ENCODE measurements around the gene KLHDC2. TPM values are rescaled to one million over a fixed set of nuclear protein-coding genes. Genes with fewer than 3 reads are reported as not detected.
"Not testable (repeated sequence)": the region's sequence is repeated elsewhere in the genome, so short reads cannot be mapped to it uniquely, and the experiment has no call there.

The KLHDC2 gene
- 10 to 100 TPM; 43.1 to 48.7 TPM for total RNA-seq

GRCh38 chr14:49767571-49768300 is at the start of gene KLHDC2:
Gene KLHDC2 (plus strand): TSS chr14:49768153. CDS start chr14:49768469, 316 bp downstream.
- H3K4me3 Mint-ChIP-seq: peak within 1 kb of the TSS; percentile 84 to 98
- peaks cover 0 to 3% of the 10 kb centered on the region in 2 donors for H3K36me3 Mint-ChIP-seq (ENCODE audit: insufficient read depth in 2 of 2)
- peak; percentile 93 to 95 for DNase-seq
- no peaks in the 10 kb centered on the region for H3K9me3 Mint-ChIP-seq
- peak within 1 kb of the TSS; percentile 98 for H3K27ac Mint-ChIP-seq
- H3K4me1 Mint-ChIP-seq (ENCODE audit: low read depth): peaks cover 27% of the 10 kb centered on the region
- H3K27me3 Mint-ChIP-seq (ENCODE audit: low read depth): no peaks in the 10 kb centered on the region
- peak; percentile 85 to 87 for ATAC-seq (replicated peaks in 1 of 2)

GRCh38 chr14:49720744-49721143 is 47.2 kb upstream of the KLHDC2 start:
- Mint-ChIP-seq H3K36me3 (ENCODE audit: insufficient read depth in 2 of 2) (peaks cover 4 to 8% of the 10 kb centered on the region in 2 donors), H3K27me3 (ENCODE audit: low read depth) (no peaks in the 10 kb centered on the region), H3K4me1 (ENCODE audit: low read depth) (no peaks in the 10 kb centered on the region), H3K4me3 (no peak overlapping the region), H3K9me3 (peaks cover 2% of the 10 kb centered on the region in 2 donors), H3K27ac (no peak overlapping the region)
- ATAC-seq (replicated peaks in 1 of 2) (no peak), DNase-seq (no peak)

GRCh38 chr14:49721733-49722435 is 46.1 kb upstream of the KLHDC2 start:
- H3K4me3 Mint-ChIP-seq; DNase-seq; H3K36me3 Mint-ChIP-seq (ENCODE audit: insufficient read depth in 2 of 2); H3K27me3 Mint-ChIP-seq (ENCODE audit: low read depth); ATAC-seq (replicated peaks in 1 of 2); H3K4me1 Mint-ChIP-seq (ENCODE audit: low read depth); H3K9me3 Mint-ChIP-seq; H3K27ac Mint-ChIP-seq: not testable (repeated sequence)

- H3K27ac Mint-ChIP-seq: no peak overlapping the region
- ATAC-seq (replicated peaks in 1 of 2) (no peak), DNase-seq (no peak)
- no peaks in the 10 kb centered on the region for H3K4me1 Mint-ChIP-seq (ENCODE audit: low read depth)
- H3K36me3 Mint-ChIP-seq (ENCODE audit: insufficient read depth in 2 of 2): peaks cover 3% of the 10 kb centered on the region in 2 donors
- H3K9me3 Mint-ChIP-seq: peaks cover 0 to 2% of the 10 kb centered on the region in 2 donors
- H3K27me3 Mint-ChIP-seq (ENCODE audit: low read depth): no peaks in the 10 kb centered on the region
- no peak overlapping the region for H3K4me3 Mint-ChIP-seq
Measured at GRCh38 chr14:49727171-49727570, 40.8 kb upstream of the KLHDC2 start.

GRCh38 chr14:49732896-49733295 is 35.1 kb upstream of the KLHDC2 start:
- no peaks in the 10 kb centered on the region for H3K4me1 Mint-ChIP-seq (ENCODE audit: low read depth)

GRCh38 chr14:49733836-49734235 is 34.1 kb upstream of the KLHDC2 start:
- Mint-ChIP-seq H3K36me3 (ENCODE audit: insufficient read depth in 2 of 2) (no peaks in the 10 kb centered on the region), H3K4me3 (no peak overlapping the region), H3K9me3 (no peaks in the 10 kb centered on the region), H3K27me3 (ENCODE audit: low read depth) (no peaks in the 10 kb centered on the region), H3K4me1 (ENCODE audit: low read depth) (no peaks in the 10 kb centered on the region), H3K27ac (no peak overlapping the region)
- DNase-seq: no peak
- ATAC-seq (replicated peaks in 1 of 2): no peak

More at GRCh38 chr14:49732896-49733295, 35.1 kb upstream of the KLHDC2 start:
- Mint-ChIP-seq H3K36me3 (ENCODE audit: insufficient read depth in 2 of 2) (no peaks in the 10 kb centered on the region), H3K27me3 (ENCODE audit: low read depth) (no peaks in the 10 kb centered on the region), H3K9me3 (no peaks in the 10 kb centered on the region), H3K27ac (no peak overlapping the region), H3K4me3 (no peak overlapping the region)
- no peak for DNase-seq
- no peak for ATAC-seq (replicated peaks in 1 of 2)

- DNase-seq; H3K36me3 Mint-ChIP-seq (ENCODE audit: insufficient read depth in 2 of 2); H3K27me3 Mint-ChIP-seq (ENCODE audit: low read depth); H3K27ac Mint-ChIP-seq; H3K9me3 Mint-ChIP-seq; H3K4me1 Mint-ChIP-seq (ENCODE audit: low read depth); H3K4me3 Mint-ChIP-seq; ATAC-seq (replicated peaks in 1 of 2): not testable (repeated sequence)
Measured at GRCh38 chr14:49735669-49736068, 32.3 kb upstream of the KLHDC2 start.

- no peak overlapping the region for H3K27ac Mint-ChIP-seq
- no peaks in the 10 kb centered on the region for H3K4me1 Mint-ChIP-seq (ENCODE audit: low read depth)
- no peak for DNase-seq
- H3K36me3 Mint-ChIP-seq (ENCODE audit: insufficient read depth in 2 of 2): no peaks in the 10 kb centered on the region
- no peak for ATAC-seq (replicated peaks in 1 of 2)
- H3K27me3 Mint-ChIP-seq (ENCODE audit: low read depth): no peaks in the 10 kb centered on the region
- no peak overlapping the region for H3K4me3 Mint-ChIP-seq
- H3K9me3 Mint-ChIP-seq: no peaks in the 10 kb centered on the region
Measured at GRCh38 chr14:49745191-49745590, 22.8 kb upstream of the KLHDC2 start.

- not testable (repeated sequence) for ATAC-seq (replicated peaks in 1 of 2); H3K27me3 Mint-ChIP-seq (ENCODE audit: low read depth); H3K4me1 Mint-ChIP-seq (ENCODE audit: low read depth); H3K27ac Mint-ChIP-seq; H3K36me3 Mint-ChIP-seq (ENCODE audit: insufficient read depth in 2 of 2); H3K9me3 Mint-ChIP-seq; H3K4me3 Mint-ChIP-seq; DNase-seq
Measured at GRCh38 chr14:49746476-49746875, 21.5 kb upstream of the KLHDC2 start.

GRCh38 chr14:49754570-49755097 is 13.3 kb upstream of the KLHDC2 start:
- Mint-ChIP-seq H3K27me3 (ENCODE audit: low read depth) (no peaks in the 10 kb centered on the region), H3K27ac (no peak overlapping the region), H3K9me3 (no peaks in the 10 kb centered on the region), H3K4me3 (no peak overlapping the region), H3K4me1 (ENCODE audit: low read depth) (no peaks in the 10 kb centered on the region), H3K36me3 (ENCODE audit: insufficient read depth in 2 of 2) (no peaks in the 10 kb centered on the region)
- ATAC-seq (replicated peaks in 1 of 2): no peak
- no peak for DNase-seq

- H3K4me1 Mint-ChIP-seq (ENCODE audit: low read depth): no peaks in the 10 kb centered on the region
- H3K27ac Mint-ChIP-seq: no peak overlapping the region
Measured at GRCh38 chr14:49755378-49755777, 12.6 kb upstream of the KLHDC2 start.

GRCh38 chr14:49761839-49762551 is 6.0 kb upstream of the KLHDC2 start:
- no peaks in the 10 kb centered on the region for H3K36me3 Mint-ChIP-seq (ENCODE audit: insufficient read depth in 2 of 2)
- H3K9me3 Mint-ChIP-seq: no peaks in the 10 kb centered on the region
- no peak for DNase-seq
- no peaks in the 10 kb centered on the region for H3K27me3 Mint-ChIP-seq (ENCODE audit: low read depth)
- no peak for ATAC-seq (replicated peaks in 1 of 2)
- peaks cover 4% of the 10 kb centered on the region for H3K4me1 Mint-ChIP-seq (ENCODE audit: low read depth)
- no peak overlapping the region for H3K4me3 Mint-ChIP-seq
- H3K27ac Mint-ChIP-seq: no peak overlapping the region

More at GRCh38 chr14:49755378-49755777, 12.6 kb upstream of the KLHDC2 start:
- DNase-seq: no peak
- Mint-ChIP-seq H3K4me3 (no peak overlapping the region), H3K9me3 (no peaks in the 10 kb centered on the region), H3K27me3 (ENCODE audit: low read depth) (no peaks in the 10 kb centered on the region), H3K36me3 (ENCODE audit: insufficient read depth in 2 of 2) (no peaks in the 10 kb centered on the region)
- no peak for ATAC-seq (replicated peaks in 1 of 2)

- Mint-ChIP-seq H3K27ac (peak overlapping the region; percentile 98), H3K4me3 (peak overlapping the region; percentile 84 to 98), H3K9me3 (no peaks in the 10 kb centered on the region), H3K4me1 (ENCODE audit: low read depth) (peaks cover 27% of the 10 kb centered on the region), H3K27me3 (ENCODE audit: low read depth) (no peaks in the 10 kb centered on the region), H3K36me3 (ENCODE audit: insufficient read depth in 2 of 2) (peaks cover 0 to 3% of the 10 kb centered on the region in 2 donors)
- ATAC-seq (replicated peaks in 1 of 2) (no peak), DNase-seq (no peak)
Measured at GRCh38 chr14:49766839-49767238, 1.1 kb upstream of the KLHDC2 start.

Data from activated T-cell treated with anti-CD3 and anti-CD28 coated beads, Interleukin-2, amount 50 U/mL, for 72 hours (primary cell).